Pancreas (tissue), 10 donors: Measurements from ENCODE around the gene WWC2. TPM values are rescaled to one million over a fixed set of nuclear protein-coding genes. Genes with fewer than 3 reads are reported as not detected.
"Not testable (repeated sequence)": the region's sequence is repeated elsewhere in the genome, so short reads cannot be mapped to it uniquely, and the experiment has no call there.

ENCODE experiments used
- ATAC-seq, 4 donors: fragments of 200-7000 bp; cut with Tn5 transposase; one replicate each; pipeline versions ENCODE4 v1.8.0 to v1.9.1; 2020; ENCODE audit warnings: mild to moderate bottlenecking in 4 of 4, moderate library complexity in 4 of 4
- DNase-seq, 6 donors: peaks; one replicate each; pipeline ENCODE4 v3.0.0-alpha.2; 2020
- FAIRE-seq: peaks from 2 replicates; lab custom pipeline; 2012; peaks lifted over from hg19 to GRCh38; lab: Jason Lieb, UNC
- H3K27ac ChIP-seq, 4 donors: fragments of 200-600 bp; sonication (generic); 1 replicate in 3 of 4; 2 replicates in 1 of 4; pipeline versions ENCODE4 v1.5.0 to v1.8.0; 2020
- H3K27me3 ChIP-seq, 4 donors: fragments of 200-600 bp; one replicate each; pipeline ENCODE4 v1.8.0; 2021
- H3K36me3 ChIP-seq, 3 donors: fragments of 200-600 bp; sonication (generic) in 1 of 3; one replicate each; pipeline versions ENCODE4 v1.5.0 to v1.8.0; 2020 to 2021
- H3K4me1 ChIP-seq, 3 donors: fragments of 200-600 bp; one replicate each; pipeline ENCODE4 v1.8.0; 2021
- H3K4me3 ChIP-seq, 4 donors: fragments of 200-600 bp; sonication (generic) in 2 of 4; one replicate each; pipeline versions ENCODE4 v1.5.0 to v1.8.0; 2020 to 2021
- H3K9me3 ChIP-seq, 4 donors: fragments of 200-600 bp; one replicate each; pipeline ENCODE4 v1.8.0; 2021
- CTCF ChIP-seq, 4 donors: fragments of 200-600 bp; sonication (generic) in 3 of 4; IDR thresholded peaks; one replicate each; pipeline versions ENCODE4 v1.5.0 to v1.8.0; 2021; ENCODE audit warnings: antibody characterized with exemption in 4 of 4
- WGBS, 2 donors: extraction: QIAGEN DNeasy Blood & Tissue Kit; methylation state at CpG; one replicate each; pipeline ENCODE4 v1.1.7; 2013; 5-methylcytosine and 5-hydroxymethylcytosine counted together
- intact Hi-C, 3 donors: fragments of 100-400 bp; cut with DNase I; formaldehyde crosslinking; loops; one replicate each; pipeline versions ENCODE4 v1.11.1 to v1.14.2; 2022
- polyA plus RNA-seq, 2 donors: library from polyadenylated mRNA; stranded (reverse); fragments of 200-250 nt; gene quantifications; one replicate each; pipeline ENCODE4 v1.2.3, GENCODE V29; 2013
- total RNA-seq, 6 donors: library from RNA; stranded (reverse); fragmentation: NEBNext Ultra II Directional in 4 of 6; extraction: Animal tissue kit (Norgen Biotek cat#: 25700) in 4 of 6; gene quantifications; one replicate each; pipeline versions ENCODE4 v1.2.1 to v1.2.4, GENCODE V29; 2021 to 2023
- donor health status: healthy with polysubstance abuse.
- donor health status: DM: no; HTN: no; CAD: no; lungs with moderate emphysema.
- donor health status: DM: no; HTN: no; CAD: no.
- donor health status: control.
- donor health status: control.
- donor health status: Bipolar disorder and iron deficiency.
- donor health status: DM: yes; HTN: yes; CAD: no.
- donor health status: DM: no; HTN: no; CAD: no.
- donor health status: DM: no; HTN: no; CAD: no.
- donor health status: DM: yes; HTN: yes; CAD: no.

WWC2 gene
- total and polyA plus RNA-seq, 8 donors: 4.4 to 27.5 (median 16.9) TPM

- Histone ChIP-seq H3K27me3 (no peaks in the 10 kb centered on the region), H3K9me3 (no peaks in the 10 kb centered on the region), H3K4me3 (no peak overlapping the region), H3K27ac (no peak overlapping the region), H3K36me3 (no peaks in the 10 kb centered on the region), H3K4me1 (peaks cover 9 to 14% (median 13%) of the 10 kb centered on the region in 3 donors)
- no peak for FAIRE-seq
- no peak for TF ChIP-seq CTCF (IDR thresholded peaks at IDR 0.05)
- WGBS, 2 donors: 67 to 73% methylated on average over 3 of the region's 3 CpGs
- no peak for DNase-seq
- intact Hi-C loops: no loop called here
- no peak for ATAC-seq
Measured at GRCh38 chr4:183147196-183147595, 48.1 kb downstream of the WWC2 start.

- Histone ChIP-seq H3K4me3 (no peak overlapping the region), H3K36me3 (no peaks in the 10 kb centered on the region), H3K9me3 (no peaks in the 10 kb centered on the region), H3K4me1 (peaks cover under 1 to 10% (median 6%) of the 10 kb centered on the region in 3 donors), H3K27me3 (no peaks in the 10 kb centered on the region), H3K27ac (no peak overlapping the region)
- FAIRE-seq (no peak), DNase-seq (no peak), ATAC-seq (no peak)
- intact Hi-C loops: no loop called here
- WGBS, 2 donors: 83 to 88% methylated on average over 4 of the region's 4 CpGs
- TF ChIP-seq CTCF (IDR thresholded peaks at IDR 0.05): no peak
Measured at GRCh38 chr4:183147983-183148382, 48.9 kb downstream of the WWC2 start.

- Histone ChIP-seq H3K36me3 (no peaks in the 10 kb centered on the region), H3K4me1 (peaks cover 0 to 6% (median 3%) of the 10 kb centered on the region in 3 donors), H3K9me3 (no peaks in the 10 kb centered on the region), H3K27me3 (no peaks in the 10 kb centered on the region), H3K27ac (no peak overlapping the region), H3K4me3 (no peak overlapping the region)
- TF ChIP-seq CTCF (IDR thresholded peaks at IDR 0.05): no peak
- WGBS, 2 donors: 70 to 71% methylated on average over 5 of the region's 5 CpGs
- intact Hi-C loops: no loop called here
- FAIRE-seq: no peak
- ATAC-seq: no peak
- no peak for DNase-seq
Measured at GRCh38 chr4:183149616-183150539, 50.8 kb downstream of the WWC2 start.

GRCh38 chr4:183150664-183151063 is 51.6 kb downstream of the WWC2 start:
- DNase-seq, H3K4me1 ChIP-seq, intact Hi-C loops, H3K27ac ChIP-seq, H3K27me3 ChIP-seq, ATAC-seq, H3K9me3 ChIP-seq, FAIRE-seq, H3K4me3 ChIP-seq, H3K36me3 ChIP-seq: not testable (repeated sequence)
- WGBS, 2 donors: 96 to 98% methylated on average over 5 of the region's 5 CpGs

GRCh38 chr4:183152232-183152631 is 53.2 kb downstream of the WWC2 start:
- H3K9me3 ChIP-seq, intact Hi-C loops, H3K4me3 ChIP-seq, DNase-seq, FAIRE-seq, H3K27ac ChIP-seq, H3K36me3 ChIP-seq, ATAC-seq, H3K27me3 ChIP-seq, H3K4me1 ChIP-seq: not testable (repeated sequence)
- 97 to 98% methylated on average over 4 of the region's 4 CpGs for WGBS, 2 donors
